CD14-positive monocyte (primary cell): ENCODE measurements around the gene ZNF888. TPM values are rescaled to one million over a fixed set of nuclear protein-coding genes. Genes with fewer than 3 reads are reported as not detected.

ENCODE experiments used
- DNase-seq, 3 donors: peaks; one replicate each; pipeline ENCODE4 v3.0.0-alpha.2; 2011 to 2022
- H2AFZ ChIP-seq: 2 replicates; pipeline ENCODE4 v1.6.0; 2012; ENCODE audit warnings: mild to moderate bottlenecking, low read depth, low read length, inconsistent platforms; ENCODE audit not compliant: insufficient read depth, poor library complexity, severe bottlenecking
- H3K27ac ChIP-seq, 2 donors: 1 replicate in 1 of 2; 2 replicates in 1 of 2; pipeline ENCODE4 v1.5.1; 2012 to 2013; ENCODE audit warnings: low read length in 2 of 2, control low read depth in 1 of 2, inconsistent platforms in 1 of 2, low read depth in 1 of 2, mild to moderate bottlenecking in 1 of 2
- H3K27me3 ChIP-seq, 2 donors: one replicate each; pipeline versions ENCODE4 v1.6.0 to v1.6.1; 2011 to 2013; ENCODE audit warnings: low read length in 2 of 2; ENCODE audit not compliant: control insufficient read depth in 2 of 2, insufficient read depth in 2 of 2
- H3K36me3 ChIP-seq, 2 donors: replicated peaks in 1 of 2; 1 replicate in 1 of 2; 2 replicates in 1 of 2; pipeline versions ENCODE4 v1.5.1 to v1.6.1; 2012 to 2013; ENCODE audit warnings: low read length in 2 of 2, control low read depth in 1 of 2, inconsistent platforms in 1 of 2, mild to moderate bottlenecking in 1 of 2; ENCODE audit not compliant: insufficient read depth in 2 of 2, control insufficient read depth in 1 of 2
- H3K4me1 ChIP-seq, 2 donors: 1 replicate in 1 of 2; 2 replicates in 1 of 2; pipeline versions ENCODE4 v1.5.1 to v1.6.1; 2012 to 2013; ENCODE audit warnings: low read length in 2 of 2, control low read depth in 1 of 2, inconsistent platforms in 1 of 2, mild to moderate bottlenecking in 1 of 2, moderate library complexity in 1 of 2; ENCODE audit not compliant: insufficient read depth in 2 of 2, control insufficient read depth in 1 of 2
- H3K4me2 ChIP-seq: replicated peaks from 2 replicates; pipeline ENCODE3; 2012; ENCODE audit warnings: low read length, moderate library complexity, mild to moderate bottlenecking; ENCODE audit not compliant: poor library complexity, severe bottlenecking; ENCODE audit errors: extremely low read depth
- H3K4me3 ChIP-seq, 3 experiments: fragments of 200-600 bp in 1 of 3; sonication (generic) in 1 of 3; replicated peaks in 1 of 3; 1 replicate in 2 of 3; 2 replicates in 1 of 3; pipeline ENCODE4 v1.5.1; 2011 to 2013; ENCODE audit warnings: low read length in 3 of 3, mild to moderate bottlenecking in 3 of 3, control low read depth in 2 of 3, low read depth in 2 of 3, inconsistent platforms in 1 of 3, moderate library complexity in 1 of 3
- H3K79me2 ChIP-seq: 2 replicates; pipeline ENCODE4 v1.6.0; 2012; ENCODE audit warnings: mild to moderate bottlenecking, control low read depth, inconsistent platforms, low read length, moderate library complexity; ENCODE audit not compliant: insufficient read depth
- H3K9ac ChIP-seq: 2 replicates; pipeline ENCODE4 v1.6.0; 2017; ENCODE audit warnings: low read length, mild to moderate bottlenecking; ENCODE audit not compliant: insufficient read depth, poor library complexity, severe bottlenecking
- H3K9me3 ChIP-seq, 2 donors: replicated peaks in 1 of 2; 1 replicate in 1 of 2; 2 replicates in 1 of 2; pipeline versions ENCODE4 v1.5.1 to v1.6.1; 2012 to 2013; ENCODE audit warnings: low read length in 2 of 2, control low read depth in 1 of 2; ENCODE audit not compliant: control insufficient read depth in 1 of 2, insufficient read depth in 1 of 2
- H4K20me1 ChIP-seq: 2 replicates; pipeline ENCODE4 v1.6.0; 2012; ENCODE audit warnings: mild to moderate bottlenecking, low read length, control low read depth, moderate library complexity; ENCODE audit not compliant: insufficient read depth
- H3K27ac Mint-ChIP-seq, 7 donors: one replicate each; pipeline ENCODE4 v1.8.0; 2020; ENCODE audit warnings: mild to moderate bottlenecking in 7 of 7, mixed read lengths in 7 of 7, moderate library complexity in 6 of 7, inconsistent platforms in 2 of 7
- H3K27me3 Mint-ChIP-seq, 3 donors: one replicate each; pipeline ENCODE4 v1.8.0; 2021 to 2022; ENCODE audit warnings: low read depth in 3 of 3, mild to moderate bottlenecking in 3 of 3, mixed read lengths in 3 of 3, moderate library complexity in 3 of 3, inconsistent platforms in 1 of 3
- H3K36me3 Mint-ChIP-seq, 2 donors: one replicate each; pipeline ENCODE4 v1.8.0; 2020; ENCODE audit warnings: mixed read lengths in 2 of 2, inconsistent platforms in 1 of 2, mild to moderate bottlenecking in 1 of 2
- H3K4me1 Mint-ChIP-seq: one replicate; pipeline ENCODE4 v1.8.0; 2020; ENCODE audit warnings: mild to moderate bottlenecking, mixed read lengths
- H3K4me3 Mint-ChIP-seq, 2 donors: one replicate each; pipeline ENCODE4 v1.8.0; 2020; ENCODE audit warnings: mild to moderate bottlenecking in 2 of 2, mixed read lengths in 2 of 2, moderate library complexity in 1 of 2
- H3K9me3 Mint-ChIP-seq, 7 donors: one replicate each; pipeline ENCODE4 v1.8.0; 2020 to 2022; ENCODE audit warnings: mixed read lengths in 7 of 7, mild to moderate bottlenecking in 6 of 7, moderate library complexity in 6 of 7, inconsistent platforms in 2 of 7
- CTCF ChIP-seq: fragments of 200-600 bp; IDR thresholded peaks from one replicate; pipeline ENCODE4 v1.8.0; 2022; ENCODE audit warnings: antibody characterized with exemption, mild to moderate bottlenecking
- WGBS: methylation state at CpG from one replicate; pipeline ENCODE4 v1.1.5; 2013; ENCODE audit warnings: missing lambda C conversion rate; ENCODE audit not compliant: insufficient coverage; 5-methylcytosine and 5-hydroxymethylcytosine counted together
- intact Hi-C, 2 donors: fragments of 100-400 bp; cut with micrococcal nuclease; formaldehyde crosslinking; loops; one replicate each; pipeline versions ENCODE4 v1.15.0 to v1.15.1; 2023
- polyA plus RNA-seq, 3 donors: library from polyadenylated mRNA; depleted of rRNA in 1 of 3; unstranded in 2 of 3; stranded (reverse) in 1 of 3; fragments of 300-500 nt in 2 of 3; fragments of >200 nt in 1 of 3; fragmentation: Illumina TruSeq in 2 of 3; gene quantifications; 1 replicate in 2 of 3; 2 replicates in 1 of 3; pipeline ENCODE4 v1.2.3, GENCODE V29; 2012 to 2021

ZNF888 gene
- polyA plus RNA-seq, 3 donors = 0.71 to 1.7 (median 1.4) TPM

GRCh38 chr19:52923778-52924593, 758 bp upstream of the ZNF888 start:
- no peaks in the 10 kb centered on the region for H4K20me1 ChIP-seq
- H3K4me1 Mint-ChIP-seq = peaks cover 34% of the 10 kb centered on the region
- no peaks in the 10 kb centered on the region for H3K9me3 Mint-ChIP-seq
- intact Hi-C loops = loop anchor here (2.0 to 10.0 kb wide), 5 partner anchors 19 to 271 kb away; partner anchors contain the start of genes ZNF320 (in 2 of the 2), ZNF816 (in 2 of the 2) and ZNF665 (in 1 of the 2)
- 50% methylated on average over 4 of the region's 18 CpGs for WGBS
- H3K36me3 Mint-ChIP-seq = peaks cover 19 to 25% of the 10 kb centered on the region in 2 donors
- H3K4me2 ChIP-seq = peak overlapping the region; percentile 94
- TF ChIP-seq CTCF = no peak
- H3K4me1 ChIP-seq = peaks cover 24 to 29% of the 10 kb centered on the region in 2 donors
- peaks cover 8 to 15% of the 10 kb centered on the region in 2 donors for H3K36me3 ChIP-seq
- no peaks in the 10 kb centered on the region for H3K27me3 ChIP-seq
- peaks cover 0 to 1% (median 0%) of the 10 kb centered on the region in 3 donors for H3K27me3 Mint-ChIP-seq
- peak overlapping the region; percentile 93 to 96 for H3K4me3 Mint-ChIP-seq
- peak overlapping the region; percentile 83 to 87 for H3K27ac ChIP-seq
- no peaks in the 10 kb centered on the region for H3K9me3 ChIP-seq
- peak overlapping the region; percentile 77 for H3K9ac ChIP-seq
- peak overlapping the region; percentile 62 to 89 (median 87) for H3K4me3 ChIP-seq
- peak overlapping the region; percentile 93 to 98 (median 95) for H3K27ac Mint-ChIP-seq
- peaks cover 22% of the 10 kb centered on the region for H3K79me2 ChIP-seq
- H2AFZ ChIP-seq = peak overlapping the region; percentile 84
- DNase-seq = peak; percentile 70 to 86 (median 72)

- WGBS = no CpG with 5 or more reads among the region's 5 CpGs
- Histone ChIP-seq H3K79me2 (peaks cover 17% of the 10 kb centered on the region), H3K4me1 (peaks cover 7 to 12% of the 10 kb centered on the region in 2 donors), H3K9ac (no peak overlapping the region), H3K27ac (no peak overlapping the region), H4K20me1 (no peaks in the 10 kb centered on the region), H3K36me3 (peaks cover 37 to 51% of the 10 kb centered on the region in 2 donors), H3K27me3 (no peaks in the 10 kb centered on the region), H3K4me3 (no peak overlapping the region), H3K9me3 (peaks cover 0 to 4% of the 10 kb centered on the region in 2 donors), H3K4me2 (no peak overlapping the region), H2AFZ (no peak overlapping the region)
- intact Hi-C loops = no loop called here
- Mint-ChIP-seq H3K9me3 (peaks cover 0 to 25% (median 11%) of the 10 kb centered on the region in 7 donors), H3K4me1 (peaks cover 15% of the 10 kb centered on the region), H3K4me3 (no peak overlapping the region), H3K36me3 (peaks cover 56 to 61% of the 10 kb centered on the region in 2 donors), H3K27me3 (no peaks in the 10 kb centered on the region), H3K27ac (no peak overlapping the region)
- no peak for DNase-seq
- no peak for TF ChIP-seq CTCF
These were observed 5.7 kb downstream of the ZNF888 start for GRCh38 chr19:52917531-52917930.
